GM23338 (cell line): ENCODE data around the gene ZFP36L1. TPM values are rescaled to one million over a fixed set of nuclear protein-coding genes. Genes with fewer than 3 reads are reported as not detected.

Source experiments
- ATAC-seq: fragments of 200-7000 bp; cut with Tn5 transposase; 3 replicates; pipeline ENCODE4 v1.9.1; 2020
- DNase-seq: peaks from one replicate; pipeline ENCODE4 v3.0.0-alpha.2; 2015; ENCODE audit warnings: low spot score
- H2AFZ ChIP-seq: fragments of 200-600 bp; sonication (generic); 2 replicates; pipeline ENCODE4 v1.8.0; 2016; ENCODE audit warnings: antibody characterized with exemption, mild to moderate bottlenecking, moderate library complexity
- H3F3A ChIP-seq: fragments of 200-600 bp; sonication (generic); replicated peaks from 2 replicates; pipeline ENCODE4 v1.8.0; 2017; ENCODE audit warnings: antibody characterized with exemption, mixed run types, low read depth
- H3K27ac ChIP-seq: fragments of 200-600 bp; sonication (generic); 2 replicates; pipeline ENCODE4 v1.6.1; 2016; ENCODE audit warnings: low read depth
- H3K27me3 ChIP-seq: fragments of 200-600 bp; sonication (generic); 2 replicates; pipeline ENCODE4 v1.8.0; 2016; ENCODE audit warnings: mild to moderate bottlenecking, mixed run types, moderate library complexity; ENCODE audit not compliant: insufficient read depth
- H3K36me3 ChIP-seq: fragments of 200-600 bp; sonication (generic); 2 replicates; pipeline ENCODE4 v1.8.0; 2016; ENCODE audit warnings: mild to moderate bottlenecking; ENCODE audit not compliant: insufficient read depth
- H3K4me1 ChIP-seq: fragments of 200-600 bp; sonication (generic); 2 replicates; pipeline ENCODE4 v1.8.0; 2016; ENCODE audit warnings: mild to moderate bottlenecking, moderate library complexity; ENCODE audit not compliant: insufficient read depth
- H3K4me2 ChIP-seq: fragments of 200-600 bp; sonication (generic); 2 replicates; pipeline ENCODE4 v1.7.1; 2017; ENCODE audit warnings: mixed run types
- H3K4me3 ChIP-seq: fragments of 200-600 bp; sonication (generic); 2 replicates; pipeline ENCODE4 v1.6.1; 2016; ENCODE audit warnings: mixed run types
- H3K79me2 ChIP-seq: fragments of 200-600 bp; sonication (generic); replicated peaks from 2 replicates; pipeline ENCODE4 v1.8.0; 2017; ENCODE audit warnings: mild to moderate bottlenecking; ENCODE audit not compliant: insufficient read depth
- H3K9me2 ChIP-seq: fragments of 200-600 bp; sonication (generic); 2 replicates; pipeline ENCODE4 v1.8.0; 2017; ENCODE audit not compliant: insufficient read depth
- H4K20me1 ChIP-seq: fragments of 200-600 bp; sonication (generic); replicated peaks from 2 replicates; pipeline ENCODE4 v1.8.0; 2017; ENCODE audit warnings: mild to moderate bottlenecking; ENCODE audit not compliant: insufficient read depth
- H3K27ac Mint-ChIP-seq: 2 replicates; pipeline ENCODE4 v1.8.0; 2020; ENCODE audit warnings: inconsistent platforms, mild to moderate bottlenecking, moderate library complexity, mixed read lengths
- H3K27me3 Mint-ChIP-seq: 3 replicates; pipeline ENCODE4 v1.8.0; 2022; ENCODE audit warnings: low read depth, mild to moderate bottlenecking, moderate library complexity, mixed read lengths, inconsistent platforms; ENCODE audit not compliant: insufficient read depth, poor library complexity
- H3K36me3 Mint-ChIP-seq: 3 replicates; pipeline ENCODE4 v1.8.0; 2021; ENCODE audit warnings: low read depth, mild to moderate bottlenecking, inconsistent platforms, moderate library complexity, mixed read lengths
- H3K4me1 Mint-ChIP-seq: 3 replicates; pipeline ENCODE4 v1.8.0; 2020; ENCODE audit warnings: mild to moderate bottlenecking, inconsistent platforms, mixed read lengths
- H3K4me3 Mint-ChIP-seq: 3 replicates; pipeline ENCODE4 v1.8.0; 2021; ENCODE audit warnings: moderate library complexity, mild to moderate bottlenecking, inconsistent platforms, mixed read lengths
- H3K9me3 Mint-ChIP-seq: 3 replicates; pipeline ENCODE4 v1.8.0; 2020; ENCODE audit warnings: moderate library complexity, mild to moderate bottlenecking, inconsistent platforms, mixed read lengths
- ETS1 ChIP-seq: IDR thresholded peaks from 2 replicates; pipeline ENCODE4 v1.6.1; 2016; ENCODE audit warnings: antibody characterized with exemption
- EZH2 ChIP-seq: fragments of 200-600 bp; sonication (generic); IDR thresholded peaks from one replicate; pipeline ENCODE4 v1.8.0; 2017; ENCODE audit warnings: antibody characterized with exemption, mild to moderate bottlenecking, low read depth; ENCODE audit not compliant: unreplicated experiment
- EZH2phosphoT487 ChIP-seq: fragments of 200-600 bp; sonication (generic); IDR thresholded peaks from one replicate; pipeline ENCODE4 v1.8.1; 2018; ENCODE audit warnings: antibody characterized with exemption; ENCODE audit not compliant: unreplicated experiment
- JUNB ChIP-seq: IDR thresholded peaks from one replicate; pipeline ENCODE4 v1.6.1; 2016; ENCODE audit warnings: antibody characterized with exemption; ENCODE audit not compliant: unreplicated experiment
- NANOG ChIP-seq: IDR thresholded peaks from 2 replicates; pipeline ENCODE4 v1.6.1; 2016; ENCODE audit warnings: antibody characterized with exemption, borderline replicate concordance
- POLR2AphosphoS5 ChIP-seq: IDR thresholded peaks from 2 replicates; pipeline ENCODE4 v1.6.1; 2016; ENCODE audit warnings: antibody characterized with exemption, low read depth
- STAT1 ChIP-seq: IDR thresholded peaks from one replicate; pipeline ENCODE4 v1.6.1; 2016; ENCODE audit warnings: antibody characterized with exemption; ENCODE audit not compliant: unreplicated experiment
- ZNF114 ChIP-seq: fragments of 250-450 bp; sonication (Bioruptor Pico); IDR thresholded peaks from 2 replicates; pipeline ENCODE4 v1.5.0; 2020; ENCODE audit warnings: mild to moderate bottlenecking, moderate library complexity
- ZNF331 ChIP-seq: fragments of 250-450 bp; sonication (Bioruptor Pico); IDR thresholded peaks from 2 replicates; pipeline ENCODE4 v1.5.0; 2020; ENCODE audit warnings: low read depth, mild to moderate bottlenecking, moderate library complexity
- polyA plus RNA-seq: library from polyadenylated mRNA; unstranded; fragments of >200 nt; fragmentation: Nextera tagmentation; extraction: Ambion mirVana; gene quantifications from 2 replicates; pipeline ENCODE4 v1.2.1, GENCODE V29; 2016
- total RNA-seq: library from RNA; depleted of rRNA; stranded (reverse); fragments of >200 nt; shearing (Covaris generic); gene quantifications from 2 replicates; pipeline ENCODE4 v1.2.3, GENCODE V29; 2014
- TF ChIP-seq, protein P1 (sequence below), 2 experiments: fragments of 200-600 bp in 1 of 2; sonication (generic) in 1 of 2; conservative IDR thresholded peaks; 2 replicates each; pipeline versions ENCODE4 v1.5.1 to v1.6.1; 2016 to 2017; ENCODE audit warnings: antibody characterized with exemption in 2 of 2, low read depth in 2 of 2, mild to moderate bottlenecking in 2 of 2, moderate library complexity in 1 of 2
- TF ChIP-seq, protein P2 (sequence below): fragments of 250-450 bp; sonication (Bioruptor Pico); IDR thresholded peaks from 2 replicates; pipeline ENCODE4 v1.5.0; 2020; ENCODE audit warnings: mild to moderate bottlenecking, moderate library complexity

ZFP36L1 gene
- total and polyA plus RNA-seq, 2 experiments from 2014 or later: 148 to 382 TPM

- Mint-ChIP-seq H3K9me3 (no peaks in the 10 kb centered on the region; the same call in 1 of the 3 replicates), H3K36me3 (peaks cover 40% of the 10 kb centered on the region), H3K4me1 (peaks cover 42% of the 10 kb centered on the region), H3K4me3 (no peak overlapping the region), H3K27me3 (peaks cover 29% of the 10 kb centered on the region), H3K27ac (no peak overlapping the region)
- H4K20me1 ChIP-seq: no peaks in the 10 kb centered on the region; the same call in 1 of the 2 replicates
- ATAC-seq (no peak), DNase-seq (no peak)
- peaks cover 17% of the 10 kb centered on the region for H3K9me2 ChIP-seq
- TF ChIP-seq ETS1: no peak
- TF ChIP-seq POLR2AphosphoS5: no peak
- TF ChIP-seq ZNF114 (CRISPR knock-in tag): no peak
- TF ChIP-seq, protein P1, sequence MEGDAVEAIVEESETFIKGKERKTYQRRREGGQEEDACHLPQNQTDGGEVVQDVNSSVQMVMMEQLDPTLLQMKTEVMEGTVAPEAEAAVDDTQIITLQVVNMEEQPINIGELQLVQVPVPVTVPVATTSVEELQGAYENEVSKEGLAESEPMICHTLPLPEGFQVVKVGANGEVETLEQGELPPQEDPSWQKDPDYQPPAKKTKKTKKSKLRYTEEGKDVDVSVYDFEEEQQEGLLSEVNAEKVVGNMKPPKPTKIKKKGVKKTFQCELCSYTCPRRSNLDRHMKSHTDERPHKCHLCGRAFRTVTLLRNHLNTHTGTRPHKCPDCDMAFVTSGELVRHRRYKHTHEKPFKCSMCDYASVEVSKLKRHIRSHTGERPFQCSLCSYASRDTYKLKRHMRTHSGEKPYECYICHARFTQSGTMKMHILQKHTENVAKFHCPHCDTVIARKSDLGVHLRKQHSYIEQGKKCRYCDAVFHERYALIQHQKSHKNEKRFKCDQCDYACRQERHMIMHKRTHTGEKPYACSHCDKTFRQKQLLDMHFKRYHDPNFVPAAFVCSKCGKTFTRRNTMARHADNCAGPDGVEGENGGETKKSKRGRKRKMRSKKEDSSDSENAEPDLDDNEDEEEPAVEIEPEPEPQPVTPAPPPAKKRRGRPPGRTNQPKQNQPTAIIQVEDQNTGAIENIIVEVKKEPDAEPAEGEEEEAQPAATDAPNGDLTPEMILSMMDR (conservative IDR thresholded peaks at IDR 0.05; ENCODE audit: low read depth in 2 of 2): no peak
- no peak for TF ChIP-seq ZNF331
- TF ChIP-seq STAT1: no peak
- TF ChIP-seq JUNB: no peak
- no peak for TF ChIP-seq NANOG
- TF ChIP-seq EZH2: no peak
- H3K79me2 ChIP-seq: peaks cover 11% of the 10 kb centered on the region
- peaks cover 12% of the 10 kb centered on the region; the same call in 1 of the 2 replicates for H3K4me1 ChIP-seq
- no peak overlapping the region for H3K27ac ChIP-seq
- peaks cover 27% of the 10 kb centered on the region for H3F3A ChIP-seq
- H3K36me3 ChIP-seq: peaks cover 13% of the 10 kb centered on the region
- no peak overlapping the region for H3K4me3 ChIP-seq
- H2AFZ ChIP-seq: no peak overlapping the region
- H3K27me3 ChIP-seq: no peaks in the 10 kb centered on the region
- H3K4me2 ChIP-seq: no peak overlapping the region
These were observed 7.8 kb downstream of the ZFP36L1 start for GRCh38 chr14:68784978-68785533.

DNA sequence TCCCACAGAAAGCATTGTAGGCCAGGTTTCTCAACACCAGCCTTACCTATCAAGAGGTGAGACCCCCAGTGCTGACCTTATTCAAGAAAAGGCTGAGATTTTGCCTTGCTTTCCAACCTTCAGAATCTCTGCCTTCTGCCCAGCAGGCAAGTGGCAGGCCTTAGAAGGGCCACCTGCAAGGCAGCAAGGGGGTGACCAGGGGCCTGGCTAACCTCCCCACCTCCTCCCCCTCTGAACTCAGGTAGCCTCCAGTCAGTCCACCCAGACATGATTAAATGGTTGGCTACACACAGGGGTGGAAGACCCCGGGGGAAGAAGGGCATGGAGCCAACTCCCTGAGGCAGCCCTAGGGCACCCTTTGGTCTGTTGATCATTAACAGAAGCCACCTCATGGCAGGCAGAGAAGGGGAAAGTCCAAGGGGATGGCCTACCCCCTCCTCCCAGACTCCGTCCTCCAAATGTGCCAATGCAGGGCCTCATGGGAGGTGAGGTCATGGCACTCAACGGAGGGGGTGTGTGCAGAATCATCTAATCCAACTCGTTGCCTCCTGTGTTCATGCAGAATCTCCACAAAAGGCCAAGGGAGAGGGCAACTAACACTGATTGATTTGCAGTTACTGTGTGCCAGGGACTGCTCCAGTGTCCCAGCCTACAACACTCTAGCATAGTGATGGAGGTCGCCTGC lies 8.5 kb downstream of the ZFP36L1 start:
- H3K4me3 Mint-ChIP-seq: no peak overlapping the region
- peaks cover 33% of the 10 kb centered on the region for H3K36me3 Mint-ChIP-seq
- ATAC-seq (no peak), DNase-seq (no peak)
- Histone ChIP-seq H3F3A (peaks cover 20% of the 10 kb centered on the region; the same call in 1 of the 2 replicates), H4K20me1 (no peaks in the 10 kb centered on the region; the same call in 1 of the 2 replicates), H3K4me1 (peaks cover 12% of the 10 kb centered on the region; the same call in 1 of the 2 replicates), H3K36me3 (peaks cover 12% of the 10 kb centered on the region), H3K79me2 (peaks cover 4% of the 10 kb centered on the region; the same call in 1 of the 2 replicates), H3K4me2 (no peak overlapping the region), H3K27me3 (no peaks in the 10 kb centered on the region), H3K27ac (no peak overlapping the region), H3K9me2 (peaks cover 17% of the 10 kb centered on the region), H2AFZ (no peak overlapping the region), H3K4me3 (no peak overlapping the region)
- no peak overlapping the region for H3K27ac Mint-ChIP-seq
- H3K27me3 Mint-ChIP-seq: peaks cover 23% of the 10 kb centered on the region
- H3K4me1 Mint-ChIP-seq: peaks cover 38% of the 10 kb centered on the region
- H3K9me3 Mint-ChIP-seq: no peaks in the 10 kb centered on the region; the same call in 1 of the 3 replicates
- TF ChIP-seq POLR2AphosphoS5 (no peak), EZH2phosphoT487 (no peak), ZNF114 (CRISPR knock-in tag) (no peak)
- TF ChIP-seq, protein P2, sequence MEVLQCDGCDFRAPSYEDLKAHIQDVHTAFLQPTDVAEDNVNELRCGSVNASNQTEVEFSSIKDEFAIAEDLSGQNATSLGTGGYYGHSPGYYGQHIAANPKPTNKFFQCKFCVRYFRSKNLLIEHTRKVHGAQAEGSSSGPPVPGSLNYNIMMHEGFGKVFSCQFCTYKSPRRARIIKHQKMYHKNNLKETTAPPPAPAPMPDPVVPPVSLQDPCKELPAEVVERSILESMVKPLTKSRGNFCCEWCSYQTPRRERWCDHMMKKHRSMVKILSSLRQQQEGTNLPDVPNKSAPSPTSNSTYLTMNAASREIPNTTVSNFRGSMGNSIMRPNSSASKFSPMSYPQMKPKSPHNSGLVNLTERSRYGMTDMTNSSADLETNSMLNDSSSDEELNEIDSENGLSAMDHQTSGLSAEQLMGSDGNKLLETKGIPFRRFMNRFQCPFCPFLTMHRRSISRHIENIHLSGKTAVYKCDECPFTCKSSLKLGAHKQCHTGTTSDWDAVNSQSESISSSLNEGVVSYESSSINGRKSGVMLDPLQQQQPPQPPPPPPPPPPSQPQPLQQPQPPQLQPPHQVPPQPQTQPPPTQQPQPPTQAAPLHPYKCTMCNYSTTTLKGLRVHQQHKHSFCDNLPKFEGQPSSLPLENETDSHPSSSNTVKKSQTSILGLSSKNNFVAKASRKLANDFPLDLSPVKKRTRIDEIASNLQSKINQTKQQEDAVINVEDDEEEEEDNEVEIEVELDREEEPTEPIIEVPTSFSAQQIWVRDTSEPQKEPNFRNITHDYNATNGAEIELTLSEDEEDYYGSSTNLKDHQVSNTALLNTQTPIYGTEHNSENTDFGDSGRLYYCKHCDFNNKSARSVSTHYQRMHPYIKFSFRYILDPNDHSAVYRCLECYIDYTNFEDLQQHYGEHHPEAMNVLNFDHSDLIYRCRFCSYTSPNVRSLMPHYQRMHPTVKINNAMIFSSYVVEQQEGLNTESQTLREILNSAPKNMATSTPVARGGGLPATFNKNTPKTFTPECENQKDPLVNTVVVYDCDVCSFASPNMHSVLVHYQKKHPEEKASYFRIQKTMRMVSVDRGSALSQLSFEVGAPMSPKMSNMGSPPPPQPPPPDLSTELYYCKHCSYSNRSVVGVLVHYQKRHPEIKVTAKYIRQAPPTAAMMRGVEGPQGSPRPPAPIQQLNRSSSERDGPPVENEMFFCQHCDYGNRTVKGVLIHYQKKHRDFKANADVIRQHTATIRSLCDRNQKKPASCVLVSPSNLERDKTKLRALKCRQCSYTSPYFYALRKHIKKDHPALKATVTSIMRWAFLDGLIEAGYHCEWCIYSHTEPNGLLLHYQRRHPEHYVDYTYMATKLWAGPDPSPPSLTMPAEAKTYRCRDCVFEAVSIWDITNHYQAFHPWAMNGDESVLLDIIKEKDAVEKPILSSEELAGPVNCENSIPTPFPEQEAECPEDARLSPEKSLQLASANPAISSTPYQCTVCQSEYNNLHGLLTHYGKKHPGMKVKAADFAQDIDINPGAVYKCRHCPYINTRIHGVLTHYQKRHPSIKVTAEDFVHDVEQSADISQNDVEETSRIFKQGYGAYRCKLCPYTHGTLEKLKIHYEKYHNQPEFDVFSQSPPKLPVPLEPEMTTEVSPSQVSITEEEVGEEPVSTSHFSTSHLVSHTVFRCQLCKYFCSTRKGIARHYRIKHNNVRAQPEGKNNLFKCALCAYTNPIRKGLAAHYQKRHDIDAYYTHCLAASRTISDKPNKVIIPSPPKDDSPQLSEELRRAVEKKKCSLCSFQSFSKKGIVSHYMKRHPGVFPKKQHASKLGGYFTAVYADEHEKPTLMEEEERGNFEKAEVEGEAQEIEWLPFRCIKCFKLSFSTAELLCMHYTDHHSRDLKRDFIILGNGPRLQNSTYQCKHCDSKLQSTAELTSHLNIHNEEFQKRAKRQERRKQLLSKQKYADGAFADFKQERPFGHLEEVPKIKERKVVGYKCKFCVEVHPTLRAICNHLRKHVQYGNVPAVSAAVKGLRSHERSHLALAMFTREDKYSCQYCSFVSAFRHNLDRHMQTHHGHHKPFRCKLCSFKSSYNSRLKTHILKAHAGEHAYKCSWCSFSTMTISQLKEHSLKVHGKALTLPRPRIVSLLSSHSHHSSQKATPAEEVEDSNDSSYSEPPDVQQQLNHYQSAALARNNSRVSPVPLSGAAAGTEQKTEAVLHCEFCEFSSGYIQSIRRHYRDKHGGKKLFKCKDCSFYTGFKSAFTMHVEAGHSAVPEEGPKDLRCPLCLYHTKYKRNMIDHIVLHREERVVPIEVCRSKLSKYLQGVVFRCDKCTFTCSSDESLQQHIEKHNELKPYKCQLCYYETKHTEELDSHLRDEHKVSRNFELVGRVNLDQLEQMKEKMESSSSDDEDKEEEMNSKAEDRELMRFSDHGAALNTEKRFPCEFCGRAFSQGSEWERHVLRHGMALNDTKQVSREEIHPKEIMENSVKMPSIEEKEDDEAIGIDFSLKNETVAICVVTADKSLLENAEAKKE: no peak
